K562 (cell line): ENCODE measurements around the gene SPDYE16. TPM values are rescaled to one million over a fixed set of nuclear protein-coding genes. Genes with fewer than 3 reads are reported as not detected.
"Not testable (repeated sequence)": the region's sequence is repeated elsewhere in the genome, so short reads cannot be mapped to it uniquely, and the experiment has no call there.

Experiments
- ATAC-seq: fragments of 200-7000 bp; cut with Tn5 transposase; 3 replicates; pipeline ENCODE4 v1.9.1; 2020; ENCODE audit warnings: moderate library complexity
- BruUV-seq: library from RNA; stranded (reverse); fragments of 400-500 nt; replicated peaks from 2 replicates; lab custom pipeline; 2021; lab: Mats Ljungman, UMichigan
- CTCF ChIA-PET: fragments of 300-600 bp; formaldehyde crosslinking; extraction: SDS; loops from one replicate; lab custom pipeline; 2021; ENCODE audit warnings: low intra/inter-chr PET ratio; lab: Yijun Ruan, JAX
- POLR2A ChIA-PET: fragments of 300-600, 350-650 bp; sonication (Branson Sonifier 250); formaldehyde crosslinking; extraction: SDS; loops from one replicate; lab custom pipeline; 2021; ENCODE audit warnings: antibody characterized with exemption, inconsistent platforms; lab: Yijun Ruan, JAX
- DNase-seq, 4 experiments: peaks; one replicate each; pipeline versions ENCODE4 v3.0.0 to v3.0.0-alpha.2; 2011 to 2018; ENCODE audit warnings: low spot score in 3 of 4, mixed read lengths in 3 of 4; ENCODE audit errors: extremely low read depth in 1 of 4
- FAIRE-seq: peaks from 2 replicates; lab custom pipeline; 2011; peaks lifted over from hg19 to GRCh38; lab: Jason Lieb, UNC
- H2AFZ ChIP-seq: 2 replicates; pipeline ENCODE4 v1.6.0; 2011; ENCODE audit warnings: low read depth, low read length, control low read depth, inconsistent platforms
- H3K27ac ChIP-seq: fragments of 200-600 bp; 3 replicates; pipeline ENCODE4 v1.8.0; 2011; ENCODE audit warnings: low read depth, mild to moderate bottlenecking, control low read depth, inconsistent platforms, low read length, moderate library complexity, mixed read lengths; ENCODE audit errors: extremely low read depth
- H3K27me3 ChIP-seq, 2 experiments: fragments of 300-600 bp in 1 of 2; 2 replicates in 1 of 2; 3 replicates in 1 of 2; pipeline versions ENCODE4 v1.6.0 to v1.8.0; 2011; ENCODE audit warnings: inconsistent platforms in 2 of 2, low read length in 2 of 2, mild to moderate bottlenecking in 1 of 2, mixed read lengths in 1 of 2, moderate library complexity in 1 of 2; ENCODE audit not compliant: control insufficient read depth in 2 of 2, insufficient read depth in 2 of 2
- H3K36me3 ChIP-seq: fragments of 300-600 bp; 3 replicates; pipeline ENCODE4 v1.8.0; 2011; ENCODE audit warnings: mild to moderate bottlenecking, low read length, inconsistent platforms; ENCODE audit not compliant: control insufficient read depth, insufficient read depth
- H3K4me1 ChIP-seq, 2 experiments: fragments of 200-600 bp in 1 of 2; replicated peaks in 1 of 2; 2 replicates in 1 of 2; 3 replicates in 1 of 2; pipeline versions ENCODE4 v1.5.1 to v1.8.0; 2011; ENCODE audit warnings: inconsistent platforms in 2 of 2, low read length in 2 of 2, mild to moderate bottlenecking in 1 of 2, mixed read lengths in 1 of 2, moderate library complexity in 1 of 2; ENCODE audit not compliant: control insufficient read depth in 2 of 2, insufficient read depth in 2 of 2
- H3K4me2 ChIP-seq: 2 replicates; pipeline ENCODE4 v1.6.1; 2011; ENCODE audit warnings: low read length, control low read depth, inconsistent platforms, mixed read lengths; ENCODE audit not compliant: insufficient read depth
- H3K4me3 ChIP-seq: fragments of 200-600 bp; sonication (generic), shearing (Covaris generic); 2 replicates; pipeline ENCODE4 v1.5.1; 2016; ENCODE audit warnings: control low read depth, inconsistent platforms
- H3K79me2 ChIP-seq: fragments of 200-600 bp; 3 replicates; pipeline ENCODE4 v1.8.0; 2011; ENCODE audit warnings: low read length, inconsistent platforms; ENCODE audit not compliant: control insufficient read depth, insufficient read depth
- H3K9ac ChIP-seq, 2 experiments: 2 replicates each; pipeline versions ENCODE4 v1.6.0 to v1.6.1; 2011; ENCODE audit warnings: low read depth in 2 of 2, low read length in 2 of 2, control low read depth in 1 of 2, inconsistent platforms in 1 of 2, mild to moderate bottlenecking in 1 of 2, mixed read lengths in 1 of 2; ENCODE audit not compliant: insufficient read depth in 1 of 2
- H3K9me1 ChIP-seq: one replicate; pipeline ENCODE4 v1.6.0; 2011; ENCODE audit warnings: inconsistent platforms, mild to moderate bottlenecking, low read length, moderate library complexity; ENCODE audit not compliant: control insufficient read depth, insufficient read depth
- H3K9me3 ChIP-seq: replicated peaks from 2 replicates; pipeline ENCODE4 v1.5.1; 2011; ENCODE audit warnings: low read depth, low read length, inconsistent platforms; ENCODE audit not compliant: control insufficient read depth, insufficient read depth
- H4K20me1 ChIP-seq: replicated peaks from 2 replicates; pipeline ENCODE4 v1.6.1; 2011; ENCODE audit warnings: low read length, inconsistent platforms, mixed read lengths; ENCODE audit not compliant: control insufficient read depth, insufficient read depth
- WGBS: fragments of 100-300 bp; shearing (Covaris generic); methylation state at CpG from one replicate; pipeline ENCODE4 v1.1.6; 2016; ENCODE audit warnings: low coverage, mixed read lengths; ENCODE audit not compliant: insufficient coverage; ENCODE audit errors: missing lambda C conversion rate; 5-methylcytosine and 5-hydroxymethylcytosine counted together
- in situ Hi-C: fragments of 300-500 bp; cut with MboI; formaldehyde crosslinking; loops from 4 replicates; pipeline ENCODE4 v1.15.0; 2018; ENCODE audit warnings: inconsistent platforms, mixed read lengths
- intact Hi-C: fragments of 100-400 bp; cut with micrococcal nuclease; formaldehyde crosslinking; loops from 2 replicates; pipeline ENCODE4 v1.14.2; 2022
- polyA plus RNA-seq, 8 experiments: library from polyadenylated mRNA; depleted of rRNA in 4 of 8; stranded (reverse) in 5 of 8; unstranded in 3 of 8; fragments of >200 nt; fragmentation: Nextera tagmentation in 2 of 8; fragmentation: Illumina TruSeq in 1 of 8; extraction: Ambion mirVana in 2 of 8; extraction: Trizol in 1 of 8; gene quantifications; 2 replicates each; pipeline versions ENCODE4 v1.2.1 to v1.2.3, GENCODE V29; 2011 to 2014; ENCODE audit warnings: inconsistent platforms in 1 of 8, missing spikeins in 1 of 8
- total RNA-seq, 7 experiments: library from RNA; depleted of rRNA in 6 of 7; stranded (reverse); fragments of >200 nt in 6 of 7; fragmentation: Illumina TruSeq in 2 of 7; extraction: Trizol in 2 of 7; gene quantifications; 2 replicates each; pipeline versions ENCODE4 v1.2.1 to v1.2.3, GENCODE V29; 2011 to 2021; ENCODE audit warnings: low replicate concordance in 1 of 7

The SPDYE16 gene
- total and polyA plus RNA-seq, 9 of the 15 experiments (the other 6 are each of a cell fraction or from before 2014, with no cell fraction given): 0.04 to 0.13 (median 0.06) TPM; not detected in 4

DNA sequence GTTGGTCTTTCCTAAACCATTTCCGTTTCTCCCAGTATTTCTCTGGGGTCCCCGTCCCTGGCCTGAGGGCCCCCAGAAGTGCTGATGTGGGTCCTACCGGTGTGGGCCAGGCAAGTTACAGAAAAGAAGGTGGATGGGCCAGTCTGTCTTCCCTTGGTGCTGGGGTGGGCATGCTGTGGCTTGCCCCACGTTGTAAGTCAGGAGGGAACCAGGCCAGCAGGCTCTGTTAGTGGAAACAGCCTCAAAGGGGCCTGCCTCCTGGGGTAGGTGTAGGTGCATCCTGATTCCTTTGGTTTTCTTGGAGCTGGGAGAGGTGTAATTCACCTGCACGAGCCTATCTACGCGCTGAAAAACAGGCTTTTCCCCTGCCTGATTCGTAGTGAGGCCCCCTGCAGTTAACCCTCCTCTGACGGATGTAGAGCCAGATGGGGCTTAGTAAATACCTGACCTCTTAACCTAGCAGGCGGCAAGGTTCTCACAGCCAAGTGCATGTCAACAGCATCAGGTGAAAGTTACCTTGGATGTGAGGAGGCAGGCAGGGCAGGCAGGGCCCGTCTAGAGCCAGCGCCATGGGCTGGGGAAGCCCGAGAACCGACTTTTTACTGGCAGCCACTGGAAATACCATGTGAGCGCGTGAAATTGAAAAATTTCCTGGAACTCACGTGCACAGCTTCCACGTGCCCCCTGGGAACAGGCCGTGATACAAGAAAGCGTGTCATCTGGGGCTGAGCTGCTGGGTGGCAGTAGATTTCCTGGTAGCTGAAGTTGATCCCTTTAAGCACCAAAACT is 57.1 kb downstream of the SPDYE16 start:
- H2AFZ ChIP-seq, H3K27me3 ChIP-seq, H3K9ac ChIP-seq, H4K20me1 ChIP-seq, H3K79me2 ChIP-seq, intact Hi-C loops, CTCF ChIA-PET, POLR2A ChIA-PET, H3K9me3 ChIP-seq, H3K4me1 ChIP-seq, BruUV-seq, H3K4me3 ChIP-seq, H3K4me2 ChIP-seq, in situ Hi-C loops, H3K9me1 ChIP-seq, ATAC-seq, H3K27ac ChIP-seq, H3K36me3 ChIP-seq, DNase-seq: not testable (repeated sequence)
- WGBS: 61% methylated on average over 4 of the region's 20 CpGs
- peak; percentile 49 for FAIRE-seq

- WGBS: 87% methylated on average over 3 of the region's 12 CpGs
- H3K79me2 ChIP-seq, H3K4me2 ChIP-seq, H3K9ac ChIP-seq, H3K36me3 ChIP-seq, intact Hi-C loops, FAIRE-seq, H3K9me3 ChIP-seq, DNase-seq, H3K27me3 ChIP-seq, H4K20me1 ChIP-seq, H2AFZ ChIP-seq, in situ Hi-C loops, CTCF ChIA-PET, H3K4me1 ChIP-seq, POLR2A ChIA-PET, ATAC-seq, H3K9me1 ChIP-seq, H3K27ac ChIP-seq, H3K4me3 ChIP-seq: not testable (repeated sequence)
- TSS peak; percentile 21 for BruUV-seq
Observed at GRCh38 chr7:76484456-76484855, 58.6 kb downstream of the SPDYE16 start.

DNA sequence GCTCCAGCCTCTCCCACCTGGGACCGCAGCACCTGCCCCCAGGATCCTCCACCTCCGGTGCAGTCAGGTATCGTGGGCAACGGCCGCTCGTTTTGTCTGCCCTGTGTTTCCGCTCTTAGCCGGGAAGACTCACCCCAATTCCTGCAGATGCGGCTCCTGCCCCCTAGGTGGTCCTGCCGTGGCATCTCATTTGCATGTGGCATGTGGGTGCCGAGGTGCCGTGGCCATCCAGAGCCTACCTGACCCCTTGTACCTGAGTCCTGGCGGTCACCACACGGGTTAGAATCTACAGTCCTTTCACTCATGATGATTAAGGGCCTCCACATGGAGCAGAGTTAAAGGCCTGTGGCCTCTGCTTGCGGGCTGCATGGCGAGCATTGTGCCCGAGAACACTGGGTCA is 60.0 kb downstream of the SPDYE16 start:
- DNase-seq, H3K9me3 ChIP-seq, H3K36me3 ChIP-seq, BruUV-seq, POLR2A ChIA-PET, H3K27ac ChIP-seq, in situ Hi-C loops, H3K9ac ChIP-seq, H3K79me2 ChIP-seq, H2AFZ ChIP-seq, H3K9me1 ChIP-seq, H3K27me3 ChIP-seq, FAIRE-seq, ATAC-seq, intact Hi-C loops, H4K20me1 ChIP-seq, H3K4me3 ChIP-seq, CTCF ChIA-PET, H3K4me1 ChIP-seq, H3K4me2 ChIP-seq: not testable (repeated sequence)
- WGBS: 94% methylated on average over 9 of the region's 17 CpGs

- BruUV-seq, H2AFZ ChIP-seq, H3K4me1 ChIP-seq, H3K4me2 ChIP-seq, ATAC-seq, H3K9me1 ChIP-seq, H3K4me3 ChIP-seq, H3K9me3 ChIP-seq, H4K20me1 ChIP-seq, POLR2A ChIA-PET, H3K79me2 ChIP-seq, H3K27me3 ChIP-seq, intact Hi-C loops, H3K9ac ChIP-seq, H3K27ac ChIP-seq, FAIRE-seq, in situ Hi-C loops, CTCF ChIA-PET, H3K36me3 ChIP-seq: not testable (repeated sequence)
- 91% methylated on average over 10 of the region's 24 CpGs for WGBS
- DNase-seq: peak in 1 of 4 experiments; percentile 3
Observed at GRCh38 chr7:76482660-76483059, 60.4 kb downstream of the SPDYE16 start.
